Muscle layer of duodenum (tissue), 2 donors: Measurements from ENCODE around the gene ARRDC1.
"Not testable (repeated sequence)": the region's sequence is repeated elsewhere in the genome, so short reads cannot be mapped to it uniquely, and the experiment has no call there.

ENCODE experiments used
- H3K27ac ChIP-seq: one replicate; pipeline ENCODE4 v1.7.0; 2013; ENCODE audit warnings: mild to moderate bottlenecking, low read length
- H3K27me3 ChIP-seq: one replicate; pipeline ENCODE4 v1.7.0; 2013; ENCODE audit warnings: low read depth, mild to moderate bottlenecking, control low read depth, low read length
- H3K36me3 ChIP-seq, 2 donors: one replicate each; pipeline ENCODE4 v1.7.0; 2013; ENCODE audit warnings: low read length in 2 of 2, control low read depth in 1 of 2, mild to moderate bottlenecking in 1 of 2; ENCODE audit not compliant: insufficient read depth in 2 of 2, control insufficient read depth in 1 of 2
- H3K4me1 ChIP-seq, 2 donors: one replicate each; pipeline ENCODE4 v1.7.0; 2013; ENCODE audit warnings: low read length in 2 of 2, mild to moderate bottlenecking in 2 of 2, control low read depth in 1 of 2, moderate library complexity in 1 of 2; ENCODE audit not compliant: insufficient read depth in 2 of 2, control insufficient read depth in 1 of 2
- H3K4me3 ChIP-seq, 2 donors: one replicate each; pipeline ENCODE4 v1.7.0; 2013; ENCODE audit warnings: low read length in 2 of 2, low read depth in 1 of 2, mild to moderate bottlenecking in 1 of 2
- H3K9me3 ChIP-seq, 2 donors: one replicate each; pipeline ENCODE4 v1.7.0; 2013; ENCODE audit warnings: low read length in 2 of 2, control low read depth in 1 of 2, mild to moderate bottlenecking in 1 of 2; ENCODE audit not compliant: control insufficient read depth in 1 of 2
- donor health status: healthy.

The ARRDC1 gene

GRCh38 chr9:137588311-137588710, 17.2 kb upstream of the ARRDC1 start:
- no peak overlapping the region for H3K27ac ChIP-seq
- H3K9me3 ChIP-seq: no peaks in the 10 kb centered on the region
- no peak overlapping the region for H3K4me3 ChIP-seq
- H3K36me3 ChIP-seq: peaks cover 12 to 33% of the 10 kb centered on the region in 2 donors
- H3K27me3 ChIP-seq: no peaks in the 10 kb centered on the region
- H3K4me1 ChIP-seq: peaks cover 6 to 16% of the 10 kb centered on the region in 2 donors

DNA sequence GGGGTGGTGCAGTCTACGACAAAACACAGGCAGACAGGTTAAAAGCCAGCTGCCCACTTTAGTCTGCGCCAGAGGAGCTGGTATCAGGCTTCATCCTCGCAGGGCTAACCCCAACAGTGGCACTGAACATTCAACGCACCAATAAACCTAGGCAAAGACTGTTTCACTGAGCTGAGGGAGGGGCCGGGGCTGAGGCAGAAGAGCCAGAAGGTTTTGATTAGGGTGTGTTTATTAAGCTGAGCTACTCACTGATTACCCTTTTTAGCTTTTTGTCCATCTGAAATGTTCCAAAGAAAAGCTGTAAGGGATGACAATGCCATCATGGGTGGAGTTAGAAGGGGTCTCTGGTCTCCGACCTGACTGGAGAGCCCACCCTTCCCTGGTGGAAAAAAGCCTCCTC, 16.6 kb upstream of the ARRDC1 start:
- H3K27me3 ChIP-seq: no peaks in the 10 kb centered on the region
- H3K4me3 ChIP-seq: peak overlapping the region in 1 of 2 donors; percentile 50
- H3K36me3 ChIP-seq: peaks cover 11 to 32% of the 10 kb centered on the region in 2 donors
- H3K9me3 ChIP-seq: no peaks in the 10 kb centered on the region
- H3K27ac ChIP-seq: no peak overlapping the region
- H3K4me1 ChIP-seq: peaks cover 6 to 16% of the 10 kb centered on the region in 2 donors

- peak overlapping the region; percentile 50 to 80 for H3K4me3 ChIP-seq
- H3K27ac ChIP-seq: no peak overlapping the region
- H3K4me1 ChIP-seq: peaks cover 6 to 16% of the 10 kb centered on the region in 2 donors
- no peaks in the 10 kb centered on the region for H3K9me3 ChIP-seq
- no peaks in the 10 kb centered on the region for H3K27me3 ChIP-seq
- H3K36me3 ChIP-seq: peaks cover 11 to 32% of the 10 kb centered on the region in 2 donors
Measured at GRCh38 chr9:137589441-137590122, 15.9 kb upstream of the ARRDC1 start.

DNA sequence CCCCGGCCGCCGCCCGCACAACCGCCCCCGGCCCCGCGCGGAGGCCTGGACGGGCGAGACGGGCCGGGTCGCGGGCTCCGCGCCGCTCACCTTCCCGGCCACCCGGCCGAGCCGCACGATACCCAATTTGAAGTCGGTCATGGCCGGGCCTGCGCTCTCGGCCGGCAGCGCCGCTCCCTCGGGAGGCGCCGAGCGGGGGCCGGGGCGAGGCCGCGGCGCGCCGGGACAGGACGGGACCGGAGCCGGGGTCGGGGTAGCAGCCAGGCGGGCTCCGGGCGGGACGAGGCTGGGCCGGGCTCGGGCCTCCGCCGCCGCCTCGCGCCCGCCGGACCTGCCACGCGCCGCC, 15.4 kb upstream of the ARRDC1 start:
- peaks cover 6 to 16% of the 10 kb centered on the region in 2 donors for H3K4me1 ChIP-seq
- peak overlapping the region in 1 of 2 donors; percentile 80 for H3K4me3 ChIP-seq
- peaks cover 11 to 32% of the 10 kb centered on the region in 2 donors for H3K36me3 ChIP-seq
- no peak overlapping the region for H3K27ac ChIP-seq
- no peaks in the 10 kb centered on the region for H3K9me3 ChIP-seq
- H3K27me3 ChIP-seq: no peaks in the 10 kb centered on the region

- no peaks in the 10 kb centered on the region for H3K9me3 ChIP-seq
- peaks cover 11 to 29% of the 10 kb centered on the region in 2 donors for H3K36me3 ChIP-seq
- no peaks in the 10 kb centered on the region for H3K27me3 ChIP-seq
- peak within 1 kb of the TSS; percentile 56 to 80 for H3K4me3 ChIP-seq
- peaks cover 6 to 16% of the 10 kb centered on the region in 2 donors for H3K4me1 ChIP-seq
- H3K27ac ChIP-seq: no peak within 1 kb of the TSS
Measured at GRCh38 chr9:137590469-137591383, 14.8 kb upstream of the ARRDC1 start, which contains the start of gene ZMYND19. ZMYND19 (minus strand) TSS chr9:137590512; CDS start chr9:137590263, 249 bp downstream.

- Histone ChIP-seq H3K9me3 (no peaks in the 10 kb centered on the region), H3K36me3 (peaks cover 0 to 9% of the 10 kb centered on the region in 2 donors), H3K27me3 (no peaks in the 10 kb centered on the region), H3K4me1 (peaks cover 6 to 16% of the 10 kb centered on the region in 2 donors), H3K4me3 (no peak overlapping the region), H3K27ac (no peak overlapping the region)
Measured at GRCh38 chr9:137592767-137593166, 12.7 kb upstream of the ARRDC1 start.

DNA sequence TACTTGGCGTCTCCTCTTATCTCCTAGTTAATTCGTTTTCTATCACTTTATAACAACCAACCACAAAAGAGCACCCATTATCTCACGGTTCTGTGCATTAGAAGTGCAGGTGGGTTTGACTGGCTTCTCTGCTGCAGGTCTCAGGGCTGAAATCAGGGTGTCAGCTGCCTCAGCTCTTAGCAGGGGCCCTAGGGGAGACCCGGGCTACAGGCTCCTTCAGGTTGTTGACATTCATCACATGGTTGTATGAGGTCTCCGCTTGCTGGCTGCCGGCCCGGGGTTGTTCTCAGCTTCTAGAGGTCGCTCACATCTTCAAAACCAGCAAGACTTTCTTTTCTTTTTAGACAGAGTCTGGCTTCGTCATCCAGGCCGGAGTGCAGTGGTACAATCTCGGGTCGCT, 12.3 kb upstream of the ARRDC1 start:
- H3K4me1 ChIP-seq: peaks cover 6 to 16% of the 10 kb centered on the region in 2 donors

DNA sequence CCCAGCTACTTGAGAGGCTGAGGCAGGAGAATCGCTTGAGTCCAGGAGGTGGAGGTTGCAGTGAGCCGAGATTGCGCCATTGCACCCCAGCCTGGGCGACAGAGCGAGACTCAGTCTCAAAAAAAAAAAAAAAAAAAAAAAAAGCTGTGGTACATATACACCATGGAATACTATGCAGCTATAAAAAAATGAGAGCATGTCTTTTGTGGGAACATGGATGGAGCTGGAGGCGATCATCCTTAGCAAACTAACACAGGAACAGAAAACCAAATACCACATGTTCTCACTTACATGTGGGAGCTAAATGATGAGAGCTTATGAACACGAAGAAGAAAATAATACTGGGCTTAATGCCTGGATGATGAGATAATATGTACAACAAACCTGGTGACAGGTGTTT, 8.9 kb upstream of the ARRDC1 start:
- H3K27me3 ChIP-seq, H3K27ac ChIP-seq, H3K4me1 ChIP-seq, H3K9me3 ChIP-seq, H3K36me3 ChIP-seq, H3K4me3 ChIP-seq: not testable (repeated sequence)

More for the DNA sequence above, 12.3 kb upstream of the ARRDC1 start:
- H3K27ac ChIP-seq: no peak overlapping the region
- H3K4me3 ChIP-seq: no peak overlapping the region
- no peaks in the 10 kb centered on the region for H3K9me3 ChIP-seq
- no peaks in the 10 kb centered on the region for H3K27me3 ChIP-seq
- H3K36me3 ChIP-seq: peaks cover 0 to 5% of the 10 kb centered on the region in 2 donors

- Histone ChIP-seq H3K4me1 (no peaks in the 10 kb centered on the region), H3K36me3 (no peaks in the 10 kb centered on the region), H3K27ac (no peak overlapping the region), H3K9me3 (no peaks in the 10 kb centered on the region), H3K27me3 (no peaks in the 10 kb centered on the region), H3K4me3 (no peak overlapping the region)
Measured at GRCh38 chr9:137598943-137599342, 6.5 kb upstream of the ARRDC1 start.

DNA sequence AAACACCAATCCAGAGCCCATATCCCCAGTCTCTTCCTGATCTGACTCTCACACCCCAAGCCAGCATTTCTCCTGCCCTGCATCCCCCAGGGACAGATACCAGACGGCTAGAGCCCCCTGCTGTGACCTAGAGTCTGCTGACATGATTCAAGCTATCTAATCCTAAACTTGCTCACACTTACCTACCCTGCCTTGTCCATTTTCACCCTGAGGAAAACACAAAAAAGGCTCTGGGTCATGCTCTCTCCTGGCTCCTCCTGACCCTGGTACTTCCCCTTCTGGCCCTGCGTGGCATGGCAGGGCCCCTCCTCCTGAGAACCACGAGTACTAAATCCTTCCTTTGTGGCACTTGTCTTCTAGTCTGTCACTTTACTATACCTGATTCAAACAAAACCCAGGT, 2.8 kb upstream of the ARRDC1 start:
- Histone ChIP-seq H3K27ac (no peak overlapping the region), H3K4me1 (peaks cover 5 to 22% of the 10 kb centered on the region in 2 donors), H3K9me3 (no peaks in the 10 kb centered on the region), H3K36me3 (no peaks in the 10 kb centered on the region), H3K4me3 (no peak overlapping the region), H3K27me3 (no peaks in the 10 kb centered on the region)

- no peaks in the 10 kb centered on the region for H3K9me3 ChIP-seq
- peaks cover 5 to 22% of the 10 kb centered on the region in 2 donors for H3K4me1 ChIP-seq
- no peak overlapping the region for H3K27ac ChIP-seq
- H3K4me3 ChIP-seq: no peak overlapping the region
- no peaks in the 10 kb centered on the region for H3K36me3 ChIP-seq
- H3K27me3 ChIP-seq: no peaks in the 10 kb centered on the region
Measured at GRCh38 chr9:137603879-137604278, 1.6 kb upstream of the ARRDC1 start.
